Central memory CD4-positive, alpha-beta T cell (primary cell): ENCODE measurements around the gene TMPRSS9.
"Not testable (repeated sequence)": the region's sequence is repeated elsewhere in the genome, so short reads cannot be mapped to it uniquely, and the experiment has no call there.

ENCODE experiments used
- DNase-seq: peaks from one replicate; pipeline ENCODE4 v3.0.0; 2022

The TMPRSS9 gene

DNA sequence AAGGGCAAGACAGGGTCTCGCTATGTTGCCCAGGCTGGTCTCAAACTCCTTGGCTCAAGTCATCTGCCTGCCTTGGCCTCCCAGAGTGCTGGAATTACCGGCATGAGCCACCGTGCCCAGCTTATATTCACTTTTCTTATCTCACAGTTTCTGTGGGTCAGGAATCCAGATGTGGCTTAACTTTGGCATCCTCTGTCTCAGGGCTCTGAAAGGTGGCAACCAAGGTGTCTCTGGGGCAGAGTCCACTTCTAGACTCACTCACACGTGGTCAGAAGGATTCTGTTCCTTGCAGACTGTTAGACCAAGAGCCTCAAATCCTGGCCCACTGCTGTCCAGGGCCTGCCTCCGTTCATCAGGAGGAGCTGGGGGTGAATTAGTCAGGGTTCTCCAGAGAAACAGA, 104.3 kb downstream of the TMPRSS9 start:
- DNase-seq: no peak

DNA sequence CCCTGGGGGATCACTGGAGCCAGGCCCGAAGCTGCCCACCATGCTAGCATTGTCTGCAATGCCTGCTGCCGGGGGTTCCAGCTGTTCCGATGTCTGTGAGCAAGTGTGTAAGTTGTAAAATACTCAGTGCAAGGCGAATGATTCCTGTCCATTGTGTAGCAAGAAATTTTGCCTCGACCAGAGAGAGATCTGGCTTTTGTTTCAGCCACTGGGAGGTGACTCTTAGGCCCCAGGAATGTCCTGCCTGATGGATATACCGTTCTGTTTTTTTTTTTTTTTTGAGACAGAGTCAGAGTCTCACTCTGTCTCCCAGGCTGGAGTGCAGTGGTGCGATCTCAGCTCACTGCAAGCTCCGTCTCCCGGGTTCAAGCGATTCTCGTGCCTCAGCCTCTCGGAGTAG, 108.5 kb downstream of the TMPRSS9 start:
- no peak for DNase-seq

DNA sequence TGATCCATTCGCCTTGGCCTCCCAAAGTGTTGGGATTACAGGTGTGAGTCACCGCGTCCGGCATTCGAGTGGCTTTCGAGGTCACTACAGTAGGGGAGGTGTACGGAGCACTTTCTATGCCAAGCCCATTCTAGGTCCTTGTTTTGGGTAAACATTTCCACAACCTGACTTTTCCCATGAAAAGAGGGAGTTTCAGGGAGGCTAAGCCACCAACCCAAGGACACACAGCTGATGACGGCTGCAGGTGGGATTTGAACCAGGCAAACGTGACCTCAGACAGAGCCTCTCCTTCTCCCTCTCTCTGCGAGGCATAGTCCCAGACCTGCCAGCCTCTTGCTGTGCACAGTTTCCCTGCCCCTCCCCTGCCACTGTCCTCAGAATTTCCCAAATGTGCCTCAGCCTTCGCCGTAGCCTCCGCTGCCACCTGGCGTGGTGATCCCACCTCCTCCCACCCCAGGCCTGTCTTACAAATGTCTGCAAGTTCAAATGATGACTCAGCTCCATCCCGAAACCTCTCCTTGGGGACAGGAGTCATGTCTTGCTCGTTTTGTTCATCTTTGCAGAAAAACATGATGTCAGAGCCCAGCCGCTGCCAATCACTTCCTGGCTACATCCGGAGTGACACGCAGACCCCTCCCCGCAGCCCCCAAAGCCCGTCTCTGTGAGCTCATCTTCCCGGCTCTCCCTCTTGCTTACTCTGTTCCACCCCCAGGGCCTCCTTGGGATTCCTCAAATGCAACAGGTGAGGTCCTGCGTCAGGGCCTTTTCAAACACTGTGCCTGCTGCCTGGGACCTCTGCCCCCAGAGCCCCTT, 109.2 kb downstream of the TMPRSS9 start:
- DNase-seq: no peak

DNA sequence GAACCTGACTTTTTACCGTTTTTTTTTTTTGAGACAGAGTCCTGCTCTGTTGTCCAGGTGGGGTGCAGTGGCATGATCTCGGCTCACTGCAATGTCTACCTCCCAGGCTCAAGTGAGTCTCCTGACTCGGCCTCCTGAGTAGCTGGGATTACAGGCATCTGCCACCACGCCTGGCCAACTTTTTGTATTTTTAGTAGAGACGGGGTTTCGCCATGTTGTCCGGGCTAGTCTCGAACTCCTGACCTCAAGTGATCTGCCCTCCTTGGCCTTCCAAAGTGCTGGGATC, 109.8 kb downstream of the TMPRSS9 start:
- not testable (repeated sequence) for DNase-seq

DNA sequence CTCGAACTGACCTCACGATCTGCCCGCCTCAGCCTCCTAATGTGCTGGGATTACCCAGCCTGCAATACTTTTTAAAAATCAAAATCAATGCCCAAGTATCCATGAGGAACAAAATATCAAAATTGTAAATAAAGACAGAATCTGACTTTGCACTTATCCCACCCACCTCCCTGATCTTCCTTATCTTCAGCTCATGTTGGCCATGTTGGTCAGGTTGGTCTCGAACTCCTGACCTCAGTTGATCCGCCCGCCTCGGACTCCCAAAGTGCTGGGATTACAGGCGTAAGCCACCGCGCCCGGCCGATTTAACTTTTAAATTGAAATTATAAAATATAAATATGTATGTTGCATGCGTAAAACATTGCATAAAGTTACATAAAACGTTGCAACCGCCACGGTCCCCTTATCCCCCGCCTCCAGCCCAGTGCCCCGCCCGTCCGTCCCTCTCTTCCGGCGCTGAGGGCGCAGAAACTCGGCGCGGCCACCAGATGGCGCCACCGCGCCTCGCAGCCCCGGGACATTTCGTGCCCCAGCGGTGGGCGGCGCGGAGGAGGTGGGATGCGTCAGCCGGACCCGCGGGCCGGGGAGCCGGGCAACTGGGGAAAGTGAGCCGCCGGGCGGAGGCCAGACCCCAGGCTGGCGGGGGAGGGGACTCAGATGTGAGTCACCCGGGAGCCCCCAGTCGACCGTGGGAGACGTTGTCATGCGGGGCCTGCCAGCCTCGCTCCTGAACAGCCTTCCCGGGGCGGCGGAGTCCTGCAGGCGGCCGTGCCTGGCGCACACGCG, 114.4 kb downstream of the TMPRSS9 start:
- DNase-seq: peak; percentile 82

DNA sequence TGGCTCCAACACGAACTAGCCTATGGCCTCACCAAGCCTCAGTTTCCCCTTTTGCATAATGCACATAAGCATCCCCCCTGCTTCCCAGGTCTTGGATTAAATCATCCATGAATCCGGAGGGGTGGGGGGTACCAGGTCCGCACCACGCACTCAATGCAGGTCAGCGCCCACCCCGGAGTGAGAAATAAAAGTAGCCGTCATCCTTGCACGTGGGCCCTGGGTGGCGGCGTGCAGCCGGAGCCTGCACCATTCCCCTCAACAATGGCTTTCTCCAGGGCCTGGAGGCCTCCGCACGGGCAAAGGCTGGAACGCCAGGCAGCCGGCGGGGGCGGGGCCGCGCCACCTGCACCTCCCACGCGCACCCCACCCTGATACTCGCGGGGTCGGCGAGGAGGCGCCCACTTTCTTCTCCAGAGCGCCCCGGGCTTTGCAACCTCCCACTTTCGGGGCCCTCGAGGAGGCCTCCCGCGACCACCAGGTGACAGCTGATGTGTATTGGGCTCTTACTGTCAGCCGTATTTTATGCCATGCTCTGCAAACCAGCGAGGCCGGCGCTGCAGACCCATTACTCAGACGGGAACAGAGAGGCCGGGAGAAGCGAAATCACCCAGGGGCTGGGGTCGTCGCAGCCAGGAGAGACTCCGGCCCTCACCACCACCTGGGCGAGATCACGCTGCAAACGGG, 115.1 kb downstream of the TMPRSS9 start:
- DNase-seq: peak; percentile 59
